IPS-NIHi7 (cell line): ENCODE measurements around the gene NPW.

Experiments
- DNase-seq: peaks from one replicate; pipeline ENCODE4 v3.0.0; 2012; ENCODE audit warnings: mixed read lengths; ENCODE audit errors: extremely low spot score

Gene NPW

DNA sequence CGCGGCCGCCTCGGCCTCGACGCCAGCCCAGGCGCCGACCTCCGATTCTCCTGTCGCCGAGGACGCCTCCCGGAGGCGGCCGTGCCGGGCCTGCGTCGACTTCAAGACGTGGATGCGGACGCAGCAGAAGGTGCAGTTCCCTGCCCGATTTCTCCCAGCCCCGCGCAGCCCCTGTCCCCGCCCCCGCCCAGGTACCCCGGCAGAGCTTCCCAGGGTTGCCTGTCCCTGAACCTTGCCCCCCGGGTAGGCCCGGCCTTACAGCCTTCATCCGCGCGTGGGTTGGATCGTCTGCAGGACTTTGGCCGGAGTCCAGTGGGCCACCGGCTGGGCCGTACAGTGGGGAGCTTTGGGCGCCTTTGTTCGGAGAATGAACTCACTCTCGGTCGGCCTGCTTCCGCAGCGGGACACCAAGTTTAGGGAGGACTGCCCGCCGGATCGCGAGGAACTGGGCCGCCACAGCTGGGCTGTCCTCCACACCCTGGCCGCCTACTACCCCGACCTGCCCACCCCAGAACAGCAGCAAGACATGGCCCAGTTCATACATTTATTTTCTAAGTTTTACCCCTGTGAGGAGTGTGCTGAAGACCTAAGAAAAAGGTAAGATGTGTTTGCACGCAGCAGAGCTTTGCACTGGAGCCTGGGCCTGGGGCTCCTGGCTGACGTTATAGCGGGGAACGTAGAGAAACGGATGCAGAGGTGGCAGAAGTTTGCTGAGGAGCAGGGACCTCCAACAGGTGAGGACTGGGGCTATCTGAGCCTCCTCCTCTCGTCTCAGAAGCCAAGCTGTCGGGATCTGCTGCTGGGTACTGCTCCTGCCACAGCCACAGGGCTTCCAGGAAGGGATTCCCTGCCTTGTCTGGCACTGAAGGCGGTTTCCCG, 35.0 kb upstream of the NPW start:
- peak; percentile 33 for DNase-seq

DNA sequence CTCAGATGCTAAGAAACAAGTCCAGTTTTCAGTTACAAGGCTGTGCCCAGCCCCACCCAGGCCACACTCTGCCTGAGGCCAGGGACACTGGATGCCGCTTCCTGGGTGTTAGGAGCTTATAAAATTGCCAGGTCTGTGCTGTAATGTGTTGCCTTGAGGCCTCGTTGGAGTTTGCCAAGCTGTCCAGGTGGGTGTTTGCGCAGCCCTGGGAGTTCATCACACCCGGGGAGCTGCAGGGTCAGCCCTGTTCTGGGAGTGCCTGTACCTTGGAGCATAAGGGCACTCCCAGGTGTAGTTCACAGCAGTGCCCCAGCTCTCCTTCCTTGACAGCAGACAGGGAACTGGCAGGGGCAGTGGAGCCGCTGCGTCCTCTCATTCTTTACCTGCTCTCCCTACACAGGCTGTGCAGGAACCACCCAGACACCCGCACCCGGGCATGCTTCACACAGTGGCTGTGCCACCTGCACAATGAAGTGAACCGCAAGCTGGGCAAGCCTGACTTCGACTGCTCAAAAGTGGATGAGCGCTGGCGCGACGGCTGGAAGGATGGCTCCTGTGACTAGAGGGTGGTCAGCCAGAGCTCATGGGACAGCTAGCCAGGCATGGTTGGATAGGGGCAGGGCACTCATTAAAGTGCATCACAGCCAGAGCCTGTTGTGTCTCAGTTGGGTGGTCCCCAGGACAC, 34.0 kb upstream of the NPW start:
- no peak for DNase-seq

DNA sequence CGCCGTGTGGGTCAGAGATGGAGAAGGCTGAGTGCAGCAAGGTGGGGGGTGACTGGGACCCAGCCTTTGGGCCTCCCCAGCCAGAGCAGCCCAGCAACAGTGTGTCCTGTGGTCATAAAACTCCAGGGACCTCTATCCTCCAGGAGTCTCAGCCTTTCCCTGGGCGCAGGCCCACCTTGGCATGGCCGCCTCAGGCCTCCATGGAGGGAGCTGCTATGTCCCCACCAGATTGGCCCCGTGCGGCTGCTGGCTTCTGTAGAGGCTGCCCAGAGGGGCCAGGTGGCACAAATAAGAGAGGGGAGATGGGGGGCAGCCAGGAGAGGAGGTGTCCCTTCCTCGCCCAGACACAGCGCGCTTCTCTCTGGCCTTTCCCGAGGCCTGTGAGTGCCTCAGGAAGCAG, 32.4 kb upstream of the NPW start:
- DNase-seq: no peak

DNA sequence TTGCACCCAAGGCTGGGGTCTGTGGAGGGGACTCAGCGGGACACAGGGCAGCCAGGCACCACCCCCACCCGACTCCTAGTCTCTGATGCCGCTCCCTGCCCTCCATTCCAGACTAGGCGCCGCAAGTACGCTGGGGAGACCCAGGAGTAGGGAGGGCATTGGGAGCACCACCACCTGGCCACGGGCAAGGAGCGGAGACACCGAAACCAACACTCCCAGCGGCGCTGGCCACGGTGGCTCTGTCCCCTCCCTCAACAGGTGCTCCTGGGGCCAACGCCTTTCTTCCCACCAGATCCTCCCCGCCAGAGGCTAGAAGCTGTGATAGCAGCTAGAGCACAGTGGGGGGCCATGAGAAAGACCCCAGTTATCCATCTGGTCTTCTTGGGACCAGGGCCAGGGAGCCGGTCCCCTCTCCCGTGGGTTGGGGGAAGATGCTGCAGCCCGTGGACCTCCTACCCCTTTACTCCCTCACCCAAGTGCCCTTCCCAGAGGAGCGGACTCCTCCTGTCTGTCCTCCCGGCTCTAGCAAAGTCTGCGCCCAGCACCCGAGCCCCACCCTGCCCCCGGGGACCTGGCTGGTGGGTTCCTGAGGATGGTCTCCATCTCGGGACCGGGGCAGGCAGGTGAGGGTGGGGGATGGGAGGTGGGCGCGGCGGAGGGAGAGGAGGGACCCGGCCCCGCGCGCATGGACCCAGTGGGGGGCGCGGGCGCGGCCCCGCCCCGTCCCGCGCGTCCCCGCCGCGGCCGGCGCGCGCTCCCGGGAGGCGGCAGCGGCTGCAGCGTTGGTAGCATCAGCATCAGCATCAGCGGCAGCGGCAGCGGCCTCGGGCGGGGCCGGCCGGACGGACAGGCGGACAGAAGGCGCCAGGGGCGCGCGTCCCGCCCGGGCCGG, 30.1 kb upstream of the NPW start, which contains the start of gene SYNGR3:
TSS of gene SYNGR3 (plus strand) at position 762 of the 892 bp plus-strand sequence. CDS start 133 bp downstream, outside the sequence.
- peak; percentile 42 for DNase-seq

DNA sequence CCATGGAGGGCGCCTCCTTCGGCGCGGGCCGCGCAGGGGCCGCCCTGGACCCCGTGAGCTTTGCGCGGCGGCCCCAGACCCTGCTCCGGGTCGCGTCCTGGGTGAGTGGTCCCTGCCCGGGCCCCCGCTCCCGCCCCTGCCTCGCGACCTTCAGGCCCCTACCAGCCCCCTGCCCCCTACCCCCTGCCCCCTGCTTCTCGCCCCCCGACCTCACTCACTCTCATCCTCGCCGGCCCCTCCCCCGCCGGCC, 29.6 kb upstream of the NPW start:
- no peak for DNase-seq

DNA sequence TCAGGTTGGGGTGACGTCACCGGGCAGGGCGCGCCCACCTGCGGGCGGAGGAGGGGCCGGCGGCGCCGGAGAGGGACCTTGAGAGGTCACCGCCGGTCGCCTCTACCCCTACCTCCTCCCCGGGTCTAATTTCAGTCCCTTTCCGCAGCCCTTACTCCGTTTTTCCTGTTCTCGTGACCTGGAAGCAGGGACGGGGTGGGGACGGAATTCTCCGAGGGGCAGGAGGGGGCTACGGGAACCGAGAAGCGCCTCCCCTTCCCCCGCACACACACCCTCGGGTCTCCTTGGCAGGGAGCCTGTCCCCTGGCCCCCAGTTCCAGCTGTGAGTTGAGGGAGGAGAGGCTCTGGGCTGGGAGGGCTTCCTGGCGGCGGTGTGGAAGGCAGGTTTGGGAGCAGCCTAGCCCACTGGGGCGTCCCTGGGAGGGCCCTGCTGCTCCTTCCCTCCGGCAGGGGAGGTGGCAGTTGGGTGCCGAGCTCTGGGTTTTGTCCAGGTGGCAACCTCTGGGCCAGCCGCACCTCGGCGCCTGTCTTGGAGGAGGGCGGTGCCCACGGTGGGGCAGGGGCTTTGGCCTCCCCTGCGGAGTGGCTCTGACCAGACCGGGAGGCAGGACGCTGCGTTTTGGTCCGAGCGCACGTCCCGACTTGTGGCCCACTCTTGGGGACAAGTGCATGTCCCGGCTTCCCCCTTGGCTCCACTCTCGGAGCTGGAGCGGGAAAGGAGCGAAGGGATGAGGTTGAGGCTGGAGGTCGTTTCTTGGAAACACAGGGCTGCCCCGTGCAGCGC, 29.0 kb upstream of the NPW start:
- peak; percentile 73 for DNase-seq

DNA sequence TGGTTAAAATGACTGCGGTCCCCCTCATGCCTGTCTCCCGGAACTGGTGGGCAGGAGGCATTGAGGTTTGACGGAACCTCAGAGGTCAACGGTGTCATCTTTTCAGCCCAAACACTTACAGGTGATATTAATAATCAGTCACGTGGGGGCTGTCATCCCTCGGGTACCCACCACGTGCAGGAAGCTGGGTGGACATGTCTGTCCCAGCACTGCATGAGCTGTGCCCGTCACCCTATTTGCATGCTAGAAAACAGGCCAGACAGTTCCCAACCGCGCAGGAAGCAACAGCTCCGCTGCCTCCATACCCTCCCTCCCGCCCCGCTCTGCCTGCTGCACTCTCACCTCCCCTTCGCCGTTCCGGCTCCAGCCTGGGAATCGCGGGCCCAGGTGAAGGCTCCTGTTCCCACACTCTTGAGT, 28.4 kb upstream of the NPW start:
- DNase-seq: no peak

DNA sequence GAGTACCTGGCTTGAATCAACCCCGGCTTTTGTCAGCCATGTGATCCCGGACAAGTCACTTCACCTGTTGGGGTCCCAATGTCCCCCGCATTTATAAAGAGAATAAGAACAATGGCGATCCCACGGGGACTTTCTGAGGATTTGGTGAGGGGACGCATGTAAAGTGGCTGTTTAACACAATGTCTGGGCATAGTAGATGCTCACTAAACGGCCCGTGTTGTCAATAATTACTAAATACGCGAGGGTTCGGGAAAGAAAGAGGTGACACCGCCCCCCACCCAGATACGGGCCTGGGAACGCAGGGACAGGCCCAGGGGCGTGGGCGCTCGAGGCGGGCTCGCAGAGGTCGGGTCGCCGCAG, 28.0 kb upstream of the NPW start:
- DNase-seq: no peak

DNA sequence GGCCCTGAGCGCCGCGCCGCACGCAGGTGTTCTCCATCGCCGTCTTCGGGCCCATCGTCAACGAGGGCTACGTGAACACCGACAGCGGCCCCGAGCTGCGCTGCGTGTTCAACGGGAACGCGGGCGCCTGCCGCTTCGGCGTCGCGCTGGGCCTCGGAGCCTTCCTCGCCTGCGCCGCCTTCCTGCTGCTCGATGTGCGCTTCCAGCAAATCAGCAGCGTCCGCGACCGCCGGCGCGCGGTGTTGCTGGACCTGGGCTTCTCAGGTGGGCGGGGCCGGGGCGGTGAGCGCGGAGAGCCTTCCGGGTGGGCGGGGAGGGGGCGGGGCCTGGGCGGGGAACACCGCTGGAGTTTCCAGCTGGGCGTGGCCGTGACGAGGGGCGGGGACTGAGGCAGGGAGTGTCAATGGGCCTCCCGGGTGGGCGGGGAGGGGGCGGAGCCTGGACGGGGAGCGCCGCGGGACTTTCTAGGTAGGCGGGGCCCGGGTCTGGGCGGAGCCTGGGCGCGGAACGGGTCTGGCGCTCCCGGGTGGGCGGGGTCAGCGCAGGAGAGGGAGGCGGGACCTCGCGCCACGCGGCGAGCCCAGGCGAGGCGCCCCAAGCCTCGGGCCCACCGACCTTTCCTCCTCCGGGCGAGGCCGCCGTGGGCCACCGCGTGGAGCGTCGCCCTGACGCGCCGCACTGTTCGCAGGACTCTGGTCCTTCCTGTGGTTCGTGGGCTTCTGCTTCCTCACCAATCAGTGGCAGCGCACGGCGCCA, 27.5 kb upstream of the NPW start:
- peak; percentile 94 for DNase-seq

DNA sequence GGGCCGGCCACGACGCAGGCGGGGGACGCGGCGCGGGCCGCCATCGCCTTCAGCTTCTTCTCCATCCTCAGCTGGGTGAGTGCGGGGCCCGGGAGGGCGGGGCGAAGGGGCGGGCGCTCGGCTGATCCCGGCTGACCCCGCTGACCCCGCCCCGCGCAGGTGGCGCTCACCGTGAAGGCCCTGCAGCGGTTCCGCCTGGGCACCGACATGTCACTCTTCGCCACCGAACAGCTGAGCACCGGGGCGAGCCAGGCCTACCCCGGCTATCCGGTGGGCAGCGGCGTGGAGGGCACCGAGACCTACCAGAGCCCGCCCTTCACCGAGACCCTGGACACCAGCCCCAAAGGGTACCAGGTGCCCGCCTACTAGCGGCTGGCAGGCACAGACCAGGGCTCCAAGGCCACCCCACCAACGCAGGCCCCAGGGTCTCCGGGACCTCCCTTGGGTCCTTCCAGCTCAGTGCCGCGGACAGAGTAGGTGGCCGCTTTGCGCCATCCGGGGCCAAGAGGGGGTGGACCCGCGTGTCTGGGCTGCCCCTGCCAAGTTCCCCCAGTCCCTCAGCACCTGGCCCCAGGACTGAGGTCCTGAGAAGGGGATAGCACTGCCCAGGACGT, 26.8 kb upstream of the NPW start:
- DNase-seq: peak; percentile 58

DNA sequence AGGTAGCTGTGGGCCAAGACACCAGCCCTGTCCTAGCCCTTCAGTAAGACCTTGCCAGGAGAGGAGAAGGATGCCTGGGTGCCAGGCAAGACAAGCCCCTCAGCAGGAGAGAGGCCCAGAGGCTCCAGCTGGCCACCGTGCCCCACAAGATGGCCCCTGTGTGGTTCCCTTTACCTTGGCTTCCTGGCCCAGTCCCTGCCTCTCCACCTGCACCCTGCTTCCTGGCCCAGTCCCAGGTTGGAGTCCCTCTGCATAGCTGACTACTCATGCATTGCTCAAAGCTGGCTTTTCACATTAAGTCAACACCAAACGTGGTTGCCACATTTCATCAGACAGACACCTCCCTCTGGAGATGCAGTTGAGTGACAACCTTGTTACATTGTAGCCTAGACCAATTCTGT, 25.9 kb upstream of the NPW start:
- DNase-seq: no peak

DNA sequence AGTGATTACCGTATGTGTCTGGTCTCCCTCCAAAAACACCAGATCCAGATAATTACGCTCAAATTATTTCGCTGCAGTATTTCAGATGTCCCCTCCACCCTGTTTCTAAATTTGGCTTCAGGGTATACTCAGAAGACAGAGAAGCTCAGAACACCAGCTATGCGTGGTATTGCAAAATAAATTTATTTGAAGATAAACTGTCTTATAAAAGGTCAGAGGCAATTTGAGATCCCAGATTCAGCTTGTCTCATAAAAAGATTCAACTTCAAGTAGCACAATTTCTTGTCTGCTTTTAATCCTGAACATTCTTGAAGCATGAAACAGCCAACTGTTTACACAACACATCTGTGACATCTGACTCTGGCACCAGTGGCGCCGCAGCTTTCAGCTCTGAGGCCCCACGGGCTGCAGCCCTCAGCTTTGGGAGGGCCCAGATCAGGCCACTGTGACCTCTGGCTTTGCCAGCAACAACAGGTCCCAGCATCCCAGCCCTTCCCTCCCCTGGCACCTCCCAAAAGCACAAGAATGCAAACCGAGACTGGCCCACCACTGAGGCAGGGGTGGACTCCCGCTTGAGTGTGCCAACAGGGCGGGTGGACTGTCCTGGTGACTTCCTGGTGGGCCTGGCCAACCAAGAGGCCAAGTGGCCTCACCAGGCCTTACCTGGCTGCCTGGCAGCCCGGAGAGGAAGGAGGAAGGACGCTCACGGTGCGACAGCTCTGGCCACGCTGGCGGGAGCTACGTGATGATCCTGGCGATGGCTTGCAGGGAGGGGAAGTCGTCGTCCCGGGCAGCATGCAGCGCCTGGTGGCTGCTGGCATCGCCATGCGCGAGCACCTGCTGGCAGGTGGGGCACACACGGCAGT, 21.9 kb upstream of the NPW start:
- no peak for DNase-seq

DNA sequence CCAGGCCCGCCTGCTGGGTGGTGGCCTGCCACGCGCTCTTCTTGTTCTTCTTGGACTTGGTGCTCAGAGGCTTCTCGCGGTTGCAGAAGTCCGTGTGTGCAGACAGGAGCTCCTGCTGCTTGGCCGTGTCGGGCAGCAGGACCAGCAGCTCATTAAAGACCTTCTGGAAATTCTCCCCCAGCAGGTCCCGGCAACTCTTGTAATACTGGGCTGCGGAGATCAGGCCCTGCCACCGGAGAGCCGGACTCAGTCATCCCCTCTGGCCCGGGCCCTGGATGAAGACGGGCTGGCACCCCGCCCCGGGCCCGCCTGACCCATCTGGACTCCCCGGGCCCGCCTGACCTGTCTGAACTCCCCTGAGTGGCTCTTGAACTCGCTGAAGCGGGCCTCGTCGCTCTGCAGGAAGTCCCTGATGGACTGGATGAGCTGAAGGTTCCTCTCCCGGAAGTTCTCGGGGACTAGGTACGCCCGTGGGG, 21.2 kb upstream of the NPW start:
- DNase-seq: no peak

DNA sequence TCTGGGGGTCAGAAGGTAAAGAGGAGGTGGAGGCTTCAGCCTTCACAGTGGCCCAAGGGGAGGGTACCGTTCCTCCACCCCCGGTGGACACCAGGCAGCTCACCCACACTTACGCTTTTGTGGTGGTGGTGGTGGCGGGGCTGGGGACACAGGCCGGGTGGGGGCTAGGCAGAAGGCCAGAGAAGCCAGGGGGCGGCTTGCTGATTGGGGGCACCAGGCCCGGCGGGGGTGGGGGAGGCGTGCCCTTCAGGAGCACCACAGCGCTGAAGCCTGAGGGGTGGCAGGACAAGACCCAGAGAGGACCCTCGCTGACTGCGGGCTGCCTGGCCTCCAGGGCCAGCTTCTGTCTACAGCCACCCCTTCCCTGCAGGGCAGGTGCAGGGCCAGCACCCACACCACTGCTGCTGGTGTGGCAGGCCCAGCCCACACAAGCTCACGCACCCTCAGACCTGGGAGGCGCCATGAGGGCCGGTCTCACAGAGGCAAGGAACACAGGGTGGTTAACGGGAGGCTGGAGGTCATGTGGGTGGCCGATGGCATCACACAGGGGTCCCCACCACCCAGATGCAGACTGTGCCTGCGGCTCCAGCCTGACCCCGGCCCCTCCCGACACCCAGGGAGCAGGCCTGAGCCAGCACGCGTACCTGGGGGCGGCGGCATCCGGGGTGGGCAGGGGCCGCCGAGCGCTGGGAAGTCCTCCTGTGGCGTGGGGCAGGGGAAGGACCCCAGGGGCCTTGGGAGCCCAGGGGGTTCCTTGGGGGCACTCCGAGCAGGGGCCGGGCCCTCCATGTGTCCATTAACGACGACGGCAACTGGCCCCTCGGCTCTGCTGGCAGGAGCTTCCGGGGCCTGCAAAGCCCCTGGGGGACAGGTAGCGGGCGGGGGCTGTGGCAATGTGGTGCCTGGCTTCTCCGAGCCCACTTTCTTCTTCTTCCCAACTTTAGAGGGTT, 20.5 kb upstream of the NPW start:
- no peak for DNase-seq

DNA sequence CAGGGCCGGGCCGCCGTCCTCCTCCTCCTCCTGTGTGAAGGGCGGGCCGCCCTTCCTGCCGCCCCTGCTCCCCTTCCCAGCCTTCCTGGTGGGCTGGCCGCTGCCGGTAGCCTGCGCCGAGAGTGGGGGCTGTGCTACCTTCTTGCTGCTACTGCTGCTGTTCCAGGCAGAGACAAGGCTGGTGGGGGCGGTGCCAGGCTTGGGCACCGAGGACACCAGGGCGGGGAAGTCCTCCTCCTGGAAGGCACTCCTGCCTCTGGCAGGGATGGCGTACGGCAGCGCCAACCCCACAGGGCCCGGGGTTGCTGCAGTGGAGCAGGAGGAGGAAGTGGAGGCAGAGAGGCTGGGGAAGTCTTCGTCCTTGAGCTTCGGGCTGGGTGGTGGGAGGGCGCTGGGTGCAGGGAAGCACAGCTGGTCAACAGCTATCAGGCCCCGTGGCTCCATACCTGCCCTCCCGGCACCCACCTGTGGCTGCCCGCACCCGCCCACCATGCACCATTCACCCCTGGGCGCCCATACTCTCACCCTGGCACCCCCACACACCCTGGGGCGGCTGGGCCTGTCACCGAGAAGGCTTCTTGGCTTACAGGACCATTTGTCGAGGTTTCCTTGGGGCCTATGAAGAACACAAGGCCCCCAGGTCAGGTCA, 19.6 kb upstream of the NPW start:
- DNase-seq: no peak

DNA sequence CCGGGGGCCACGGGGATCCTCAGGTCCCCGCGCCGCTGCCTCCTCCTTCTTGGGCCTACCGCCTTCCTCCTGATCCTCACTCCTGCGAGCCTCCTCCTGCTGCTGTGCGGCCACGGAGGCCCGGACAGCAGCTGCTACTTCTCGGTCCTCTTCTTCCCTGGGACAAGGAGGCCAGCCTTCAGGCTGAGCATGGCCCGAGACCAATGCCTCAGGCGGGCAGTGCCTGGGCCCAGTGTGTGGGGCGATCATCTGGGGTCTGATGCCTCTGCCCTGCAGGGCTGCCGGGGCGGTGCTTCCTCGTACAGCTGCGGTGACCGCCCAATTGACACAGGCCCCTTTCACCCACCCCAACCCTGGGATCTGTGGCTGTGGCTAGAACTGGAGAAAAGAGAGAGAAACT, 18.6 kb upstream of the NPW start:
- no peak for DNase-seq

DNA sequence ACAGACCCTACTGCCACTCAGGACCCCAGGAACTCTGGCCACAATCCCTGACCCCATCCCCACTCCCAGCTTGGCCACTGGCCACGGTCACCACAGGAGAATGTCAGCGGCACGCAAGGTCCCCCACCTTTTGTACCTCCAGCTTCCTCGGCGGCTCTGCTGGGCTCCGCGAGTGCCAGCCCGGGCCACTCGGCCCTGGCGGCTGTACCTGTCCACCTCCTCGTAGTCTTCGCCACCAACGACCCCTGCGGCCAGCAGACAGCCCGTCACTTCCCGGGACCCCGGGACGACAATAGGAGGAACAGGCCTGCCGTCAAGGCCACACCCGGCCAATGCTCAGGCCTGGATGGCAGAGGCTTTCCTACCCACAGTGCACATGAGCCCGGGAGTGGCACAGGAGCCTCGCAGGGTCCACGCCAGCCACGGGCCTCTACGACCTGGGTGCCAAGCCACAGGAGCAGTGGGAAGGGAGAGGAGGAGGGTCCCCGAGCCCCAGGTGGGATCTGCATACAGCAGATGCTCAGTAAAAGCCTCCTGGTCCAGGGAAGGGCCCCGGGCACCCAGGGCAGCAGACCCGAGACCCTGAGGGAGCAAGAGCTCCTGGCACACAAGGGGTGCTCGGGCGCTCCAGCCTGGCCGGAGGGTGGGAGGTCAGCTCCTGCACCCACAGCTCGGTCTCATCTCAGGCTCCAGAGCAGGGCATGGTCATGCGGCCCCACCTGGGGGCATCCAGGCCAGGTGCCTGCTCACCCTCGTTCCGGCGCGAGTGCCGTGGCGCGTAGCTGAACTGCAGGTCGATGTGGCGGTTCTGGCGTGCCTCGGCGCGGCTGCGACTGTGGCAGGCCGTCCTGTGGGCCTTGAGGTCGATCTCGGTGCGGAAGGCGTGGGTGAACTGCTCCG, 17.9 kb upstream of the NPW start:
- no peak for DNase-seq
